Glomerular endothelial cell (primary cell): ENCODE measurements around the gene NPAS2. TPM values are rescaled to one million over a fixed set of nuclear protein-coding genes. Genes with fewer than 3 reads are reported as not detected.

Source experiments
- DNase-seq: peaks from one replicate; pipeline ENCODE4 v3.0.0-alpha.2; 2011; ENCODE audit warnings: low read depth, low spot score; ENCODE audit errors: extremely low read depth
- total RNA-seq: library from RNA; depleted of rRNA; stranded (reverse); fragments of >200 nt; gene quantifications from 2 replicates; pipeline ENCODE4 v1.2.3, GENCODE V29; 2015

NPAS2 gene
- total RNA-seq, 1 donor from 2014 or later = 15.8 TPM

DNA sequence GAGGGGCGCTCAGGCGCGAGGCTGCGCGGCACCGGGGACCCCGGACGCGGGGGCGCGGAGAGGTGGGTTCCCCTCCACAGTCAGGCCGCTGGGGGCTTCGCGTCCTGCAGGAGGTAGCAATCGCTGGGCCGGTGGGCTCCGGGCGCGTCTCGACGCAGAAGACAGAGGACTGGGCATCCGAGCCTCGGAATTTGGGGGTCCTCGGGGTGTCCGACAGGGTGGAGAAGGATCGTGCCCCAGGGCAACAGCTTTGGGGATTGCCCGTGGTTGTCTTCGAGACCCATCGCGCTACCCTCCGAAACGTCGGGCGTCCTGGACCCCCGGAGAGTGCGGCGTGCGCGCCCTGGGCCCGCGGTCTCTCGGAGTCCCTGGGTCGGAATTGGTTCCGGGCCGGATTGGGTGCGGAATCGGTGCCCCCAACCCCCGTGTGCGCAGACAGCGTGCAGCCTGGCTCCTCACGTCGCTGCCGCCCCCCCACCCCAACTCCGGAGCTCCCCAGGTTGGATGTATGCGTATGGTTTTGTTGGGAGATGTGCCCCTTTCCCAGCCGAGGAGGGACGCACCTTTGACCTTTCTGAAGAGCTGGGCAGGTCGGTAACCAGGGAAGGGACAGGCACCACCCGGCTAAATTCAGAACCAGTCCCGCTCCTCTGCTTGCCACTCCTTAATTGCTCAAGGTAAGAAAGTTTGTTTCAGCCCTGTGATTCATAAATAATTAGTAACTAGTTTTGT is 750 bp downstream of the NPAS2 start:
- DNase-seq = no peak

DNA sequence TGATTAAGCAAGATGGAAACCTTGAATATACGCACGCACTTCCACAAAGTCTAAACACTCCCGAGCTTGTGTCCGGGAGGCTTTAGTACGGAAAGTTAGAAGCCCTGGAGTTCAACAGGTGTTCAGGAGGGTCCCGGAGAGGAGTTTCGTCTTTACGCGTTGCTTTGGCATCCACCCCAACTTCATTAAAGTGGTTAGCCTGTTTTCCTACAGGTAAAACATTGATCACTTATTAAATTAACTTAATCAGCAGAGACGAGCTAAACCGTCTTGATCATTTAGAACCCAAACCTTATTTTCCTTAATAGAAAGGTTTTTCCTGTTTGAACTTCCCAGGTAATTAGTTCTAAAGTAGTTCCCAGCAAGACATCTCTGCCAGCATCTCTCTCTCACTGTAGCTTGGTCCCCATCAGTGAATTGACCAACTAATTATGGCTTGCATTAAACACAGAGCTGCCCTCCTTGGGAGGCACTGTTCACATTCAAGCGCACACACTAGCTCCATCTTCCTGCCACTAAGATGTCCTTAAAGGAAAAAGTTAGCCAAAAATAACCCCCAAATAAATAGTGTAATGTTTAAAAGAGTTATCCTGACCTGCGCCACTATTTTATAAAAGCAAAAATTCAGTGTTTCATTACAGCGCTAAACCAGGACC is 1.4 kb downstream of the NPAS2 start:
- DNase-seq = no peak

- DNase-seq = no peak
Observed at GRCh38 chr2:100821911-100822265, 1.9 kb downstream of the NPAS2 start.

DNA sequence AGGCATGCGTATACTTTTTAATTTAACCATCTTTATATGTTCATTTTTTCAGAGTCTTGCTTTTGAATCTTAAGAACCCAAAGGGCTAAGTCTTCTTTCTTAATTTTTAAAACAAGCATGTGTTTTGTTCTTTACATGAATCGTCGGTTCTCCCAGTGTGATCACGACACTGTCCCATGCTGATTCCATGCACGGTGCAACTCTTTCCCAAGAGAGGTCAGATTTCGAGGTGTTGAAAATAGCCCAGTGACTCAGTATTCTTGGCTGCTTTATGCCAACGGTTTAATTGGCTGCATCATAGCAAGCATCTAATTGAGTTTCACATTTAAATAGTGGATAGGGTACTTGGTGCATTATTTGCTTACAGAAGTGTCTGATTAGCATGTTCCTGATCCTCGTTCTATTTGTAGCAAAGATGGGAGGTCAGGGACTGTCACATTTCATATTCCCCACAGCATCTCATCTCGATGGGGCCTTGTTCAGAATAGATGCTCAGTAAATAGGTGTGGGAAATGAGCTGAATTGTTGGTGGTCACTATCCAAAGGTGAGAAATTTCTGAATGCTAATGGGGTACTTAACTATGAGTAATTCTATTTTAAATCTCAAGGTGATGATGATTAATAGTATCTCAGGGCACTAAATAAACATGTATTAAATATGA is 2.8 kb downstream of the NPAS2 start:
- no peak for DNase-seq

DNA sequence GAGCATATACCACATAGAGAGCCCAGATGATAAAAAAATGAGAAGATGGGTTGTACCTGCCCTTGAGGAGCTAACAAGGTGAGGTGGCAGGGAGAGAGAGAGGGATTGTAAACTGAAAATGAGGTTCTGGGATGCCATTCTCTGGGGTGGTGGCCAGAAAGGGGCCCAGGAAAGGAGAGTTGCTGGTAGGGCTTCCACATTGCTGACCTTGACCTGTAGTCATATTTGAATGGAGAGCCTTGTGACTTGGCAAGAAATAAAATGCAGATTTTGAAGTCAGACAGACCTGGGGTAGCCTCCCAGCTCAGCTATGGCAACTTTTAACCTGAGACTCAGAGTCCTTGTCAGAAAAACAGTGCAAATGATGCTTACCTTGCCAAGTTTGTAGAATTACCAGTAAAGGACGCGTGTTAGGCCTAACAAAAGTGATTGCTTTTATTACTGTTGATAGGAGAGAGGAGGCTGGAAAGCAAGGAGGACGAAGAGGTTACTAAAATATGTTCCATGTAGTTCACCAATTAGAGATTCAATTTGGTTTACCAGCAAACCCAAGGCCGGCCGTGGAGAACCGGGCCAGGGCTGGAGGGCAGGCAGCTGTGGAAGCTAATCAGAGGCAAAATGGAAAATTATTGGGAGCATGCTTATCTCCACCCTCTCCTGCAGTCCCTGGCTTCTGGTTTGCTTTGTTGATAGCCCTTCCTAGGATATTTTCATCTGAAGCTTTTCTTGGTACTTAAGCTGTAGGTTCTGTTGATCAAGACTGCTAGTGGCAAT is 3.9 kb downstream of the NPAS2 start:
- DNase-seq = no peak

- DNase-seq = no peak
Observed at GRCh38 chr2:100824842-100825241, 4.9 kb downstream of the NPAS2 start.

GRCh38 chr2:100826494-100826893 is 6.6 kb downstream of the NPAS2 start:
- no peak for DNase-seq

DNA sequence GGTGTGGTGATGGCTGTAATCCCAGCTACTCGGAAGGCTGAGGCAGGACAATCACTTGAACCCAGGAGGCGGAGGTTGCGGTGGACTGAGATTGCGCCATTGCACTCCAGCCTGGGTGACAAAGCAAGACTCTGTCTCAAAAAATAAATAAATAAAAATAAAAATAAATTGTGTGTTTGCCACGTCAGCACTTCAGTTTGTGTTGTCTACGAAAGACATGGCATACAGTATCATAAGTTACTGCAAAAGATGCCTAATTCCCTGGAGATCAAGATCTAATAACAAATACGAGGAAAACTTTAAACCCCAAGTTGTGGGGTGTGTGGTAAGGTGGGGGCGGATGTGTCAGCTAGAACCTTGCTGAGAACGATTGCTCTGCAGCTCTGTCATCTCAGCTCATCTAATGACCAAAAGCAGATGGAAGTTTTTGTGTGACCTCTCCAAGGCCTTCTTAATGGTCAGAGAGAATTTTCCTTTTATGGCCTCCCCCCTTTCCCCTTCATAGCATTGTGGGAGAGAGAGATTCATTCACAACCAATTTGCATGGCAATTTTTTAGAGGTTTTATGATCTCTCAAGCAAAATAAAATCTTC is 11.3 kb downstream of the NPAS2 start:
- no peak for DNase-seq

GRCh38 chr2:100831831-100832230 is 11.9 kb downstream of the NPAS2 start:
- DNase-seq = no peak

DNA sequence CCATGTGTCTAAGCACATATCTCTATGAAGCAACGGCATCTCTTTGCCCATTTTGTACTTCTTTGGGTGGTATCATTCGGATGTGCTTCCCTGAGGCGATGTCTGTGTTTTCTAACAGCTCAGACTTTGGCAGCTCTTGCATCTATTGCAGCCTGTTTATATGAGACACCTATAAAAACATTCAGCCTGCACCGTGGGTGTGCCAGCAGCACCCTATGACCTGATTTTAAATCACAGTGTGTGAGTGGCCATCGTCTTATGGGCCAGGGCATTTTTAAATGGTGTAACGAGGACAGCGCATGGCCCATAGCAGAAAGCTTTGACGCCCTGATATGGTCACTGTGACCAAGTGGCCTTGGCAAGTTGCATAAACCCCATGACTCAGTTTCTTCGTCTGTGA is 12.9 kb downstream of the NPAS2 start:
- DNase-seq = no peak

DNA sequence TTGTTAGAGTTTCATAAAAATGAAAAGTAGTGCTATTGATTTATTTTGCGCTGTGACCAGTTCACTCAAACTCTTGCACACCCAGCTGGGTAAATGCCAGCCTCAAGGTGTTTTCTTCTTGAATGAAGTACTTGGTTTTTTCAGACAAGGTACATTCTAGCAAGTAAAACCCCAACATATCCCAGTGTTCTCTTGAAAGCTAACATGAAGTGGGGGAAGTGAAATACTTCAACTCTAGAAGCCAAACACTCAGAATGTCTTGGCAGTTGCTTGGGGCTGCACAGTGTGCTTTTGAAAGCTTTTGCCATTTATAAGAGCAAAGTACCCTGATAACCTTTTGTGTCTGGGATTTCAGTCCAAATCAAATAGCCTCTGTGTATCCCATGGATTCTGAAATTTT is 13.4 kb downstream of the NPAS2 start:
- DNase-seq = no peak

DNA sequence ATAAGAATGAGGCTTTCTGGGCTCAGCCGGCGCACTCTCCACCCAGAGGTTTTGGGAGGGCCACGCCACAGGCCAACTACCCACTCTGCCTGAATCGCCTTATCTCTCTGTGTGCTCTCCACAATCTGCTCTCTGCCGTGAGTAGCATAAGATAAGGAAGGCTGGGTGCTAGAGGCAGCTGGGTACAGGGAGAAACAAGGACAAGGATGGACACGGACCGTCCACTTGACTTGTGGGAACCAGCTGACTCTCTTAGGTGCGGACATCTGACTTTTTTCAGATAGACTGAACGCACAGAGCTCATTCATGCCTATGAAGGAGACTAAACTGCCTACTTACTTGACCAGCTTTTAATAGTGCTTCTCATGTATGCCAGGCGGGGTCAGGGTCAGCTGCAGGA is 14.3 kb downstream of the NPAS2 start:
- DNase-seq = no peak

DNA sequence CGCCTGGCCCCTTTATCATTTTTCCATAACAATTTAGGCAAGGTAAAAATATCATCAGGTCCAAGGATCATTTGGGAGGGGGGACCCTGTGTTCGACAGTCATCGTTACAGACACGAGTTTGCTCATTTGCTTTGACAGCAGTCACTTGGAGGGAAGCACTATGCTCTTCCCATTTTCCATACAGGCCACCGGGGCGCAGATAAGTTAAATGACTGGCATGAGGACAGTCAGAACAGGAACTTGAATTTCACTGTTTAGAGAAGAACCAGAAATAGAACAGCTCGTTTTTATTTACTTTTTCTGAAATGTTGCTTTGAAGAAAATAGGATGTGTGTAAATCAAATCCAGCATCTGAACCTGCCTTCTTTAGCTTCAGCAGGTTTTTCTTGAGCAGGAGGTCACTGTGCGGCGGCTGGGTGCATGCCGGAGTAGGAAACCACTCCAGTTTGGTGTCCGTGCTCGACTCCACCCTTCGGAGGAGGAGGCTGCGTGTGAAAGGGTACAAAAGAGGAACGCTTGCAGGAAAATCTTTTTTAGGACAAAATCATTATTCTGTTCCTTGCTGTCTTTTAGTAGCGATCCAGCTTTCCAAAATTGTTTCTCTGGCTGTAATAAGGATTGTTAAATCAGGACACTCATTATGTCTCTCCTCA is 15.2 kb downstream of the NPAS2 start:
- no peak for DNase-seq

DNA sequence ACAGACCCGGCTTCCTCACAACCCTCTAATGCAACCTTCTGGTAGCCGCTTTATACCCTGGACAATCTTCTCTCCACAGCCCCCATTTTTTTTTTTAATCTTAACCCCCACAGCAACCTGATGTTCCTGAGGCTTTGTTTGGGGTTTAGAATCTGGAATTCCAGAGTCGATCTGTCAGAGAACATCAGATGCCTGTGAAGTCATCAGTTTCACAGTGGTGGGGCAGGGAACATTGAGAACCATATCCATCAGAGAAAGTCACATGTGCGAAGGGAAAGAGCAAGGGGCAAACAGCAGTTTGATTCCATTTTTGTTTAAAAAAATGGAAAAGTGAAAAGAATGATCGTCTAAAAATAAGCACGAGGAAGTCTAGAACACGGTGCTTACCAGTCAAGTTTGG is 20.6 kb downstream of the NPAS2 start:
- no peak for DNase-seq

GRCh38 chr2:100842241-100842922 is 22.4 kb downstream of the NPAS2 start:
- no peak for DNase-seq

DNA sequence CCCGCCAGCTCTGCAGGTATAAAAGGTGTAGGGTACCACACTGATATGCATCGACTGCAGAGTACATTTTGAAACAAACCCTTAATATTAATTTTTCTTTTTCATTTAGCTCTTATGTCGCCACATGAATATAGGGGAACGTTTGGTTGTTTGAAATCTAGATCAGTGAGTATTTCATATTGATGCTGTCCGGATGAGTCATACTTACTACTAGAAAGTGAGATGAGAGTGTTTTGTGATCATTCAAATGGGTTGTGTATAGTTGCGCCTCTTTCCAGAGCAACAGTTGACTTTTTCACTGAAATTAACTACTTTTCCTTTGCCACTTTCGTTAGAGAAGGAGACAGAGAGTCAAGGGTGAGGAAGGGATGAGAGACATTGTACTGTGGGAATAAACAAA is 24.6 kb downstream of the NPAS2 start:
- DNase-seq = no peak

- DNase-seq = no peak
Observed at GRCh38 chr2:100845141-100845991, 25.4 kb downstream of the NPAS2 start.

GRCh38 chr2:100846716-100847115 is 26.8 kb downstream of the NPAS2 start:
- DNase-seq = no peak

DNA sequence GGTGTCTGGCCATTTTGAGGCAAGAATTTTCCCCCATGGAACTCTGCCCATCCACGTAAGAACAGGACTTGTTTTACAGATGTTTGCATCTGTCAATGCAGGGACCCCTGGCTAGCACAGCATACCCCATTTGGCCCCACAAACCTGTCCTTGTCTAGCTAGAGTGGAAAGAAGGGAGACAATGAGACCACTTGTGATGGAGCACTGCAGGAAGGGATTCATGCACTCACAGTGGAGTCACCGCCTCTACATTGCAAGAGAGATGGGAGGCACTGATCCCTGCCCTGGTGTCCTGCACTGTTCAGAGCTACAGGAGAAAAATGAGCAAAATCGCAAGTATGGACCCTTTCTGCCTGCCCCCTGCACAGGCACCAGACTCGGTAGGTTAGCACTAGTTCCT is 32.5 kb downstream of the NPAS2 start:
- no peak for DNase-seq
